ENCODE measurements around the gene KBTBD7. TPM values are rescaled to one million over a fixed set of nuclear protein-coding genes. Genes with fewer than 3 reads are reported as not detected.

Gene KBTBD7
- polyA plus RNA-seq, 1 of the 3 experiments (the other 2 are of a cell fraction) = 1.3 TPM

DNA sequence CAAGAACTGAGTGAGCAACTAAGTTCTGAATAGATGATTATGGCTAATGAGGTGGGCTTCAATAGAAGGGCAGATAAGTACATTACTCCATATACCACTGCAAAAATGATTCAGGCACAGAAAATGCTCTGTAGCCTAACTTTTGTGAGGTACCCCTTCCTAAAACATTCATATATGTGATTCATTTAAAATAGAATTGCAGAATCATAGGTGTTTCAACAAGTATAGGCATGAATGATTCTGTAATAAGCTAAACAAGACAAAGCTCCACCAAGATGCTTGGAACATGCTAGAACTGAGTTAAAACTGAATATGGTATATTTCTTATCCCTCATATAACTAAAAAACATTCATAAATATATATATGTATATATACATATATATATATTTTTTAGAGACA is 12.1 kb downstream of the KBTBD7 start:
- H3F3A ChIP-seq (replicated peaks; ENCODE audit: insufficient read depth) = no peaks in the 10 kb centered on the region
- no peaks in the 10 kb centered on the region for H3K36me3 ChIP-seq (replicated peaks in 1 of 2; ENCODE audit: control insufficient read depth in 1 of 2, insufficient read depth in 2 of 2, low read length in 1 of 2)
- H4K20me1 ChIP-seq (ENCODE audit: insufficient read depth) = no peaks in the 10 kb centered on the region
- ChIA-PET CTCF (no interaction called here), POLR2A (no interaction called here)
- H3K4me3 ChIP-seq (ENCODE audit: low read depth in 2 of 2, low read length in 1 of 2) = no peak overlapping the region
- H3K9ac ChIP-seq = no peak overlapping the region
- no peaks in the 10 kb centered on the region for H3K9me2 ChIP-seq
- H3K4me1 ChIP-seq (ENCODE audit: control insufficient read depth in 1 of 2, insufficient read depth in 2 of 2, low read depth in 1 of 2, low read length in 1 of 2) = no peaks in the 10 kb centered on the region
- no peaks in the 10 kb centered on the region for H3K9me3 ChIP-seq
- H3K27ac ChIP-seq (ENCODE audit: low read depth in 2 of 2, low read length in 1 of 2) = no peak overlapping the region
- no peak overlapping the region for H2AFZ ChIP-seq (ENCODE audit: low read depth)
- DNase-seq = no peak
- no peaks in the 10 kb centered on the region for H3K79me2 ChIP-seq (ENCODE audit: insufficient read depth)
- TF ChIP-seq, protein P1, sequence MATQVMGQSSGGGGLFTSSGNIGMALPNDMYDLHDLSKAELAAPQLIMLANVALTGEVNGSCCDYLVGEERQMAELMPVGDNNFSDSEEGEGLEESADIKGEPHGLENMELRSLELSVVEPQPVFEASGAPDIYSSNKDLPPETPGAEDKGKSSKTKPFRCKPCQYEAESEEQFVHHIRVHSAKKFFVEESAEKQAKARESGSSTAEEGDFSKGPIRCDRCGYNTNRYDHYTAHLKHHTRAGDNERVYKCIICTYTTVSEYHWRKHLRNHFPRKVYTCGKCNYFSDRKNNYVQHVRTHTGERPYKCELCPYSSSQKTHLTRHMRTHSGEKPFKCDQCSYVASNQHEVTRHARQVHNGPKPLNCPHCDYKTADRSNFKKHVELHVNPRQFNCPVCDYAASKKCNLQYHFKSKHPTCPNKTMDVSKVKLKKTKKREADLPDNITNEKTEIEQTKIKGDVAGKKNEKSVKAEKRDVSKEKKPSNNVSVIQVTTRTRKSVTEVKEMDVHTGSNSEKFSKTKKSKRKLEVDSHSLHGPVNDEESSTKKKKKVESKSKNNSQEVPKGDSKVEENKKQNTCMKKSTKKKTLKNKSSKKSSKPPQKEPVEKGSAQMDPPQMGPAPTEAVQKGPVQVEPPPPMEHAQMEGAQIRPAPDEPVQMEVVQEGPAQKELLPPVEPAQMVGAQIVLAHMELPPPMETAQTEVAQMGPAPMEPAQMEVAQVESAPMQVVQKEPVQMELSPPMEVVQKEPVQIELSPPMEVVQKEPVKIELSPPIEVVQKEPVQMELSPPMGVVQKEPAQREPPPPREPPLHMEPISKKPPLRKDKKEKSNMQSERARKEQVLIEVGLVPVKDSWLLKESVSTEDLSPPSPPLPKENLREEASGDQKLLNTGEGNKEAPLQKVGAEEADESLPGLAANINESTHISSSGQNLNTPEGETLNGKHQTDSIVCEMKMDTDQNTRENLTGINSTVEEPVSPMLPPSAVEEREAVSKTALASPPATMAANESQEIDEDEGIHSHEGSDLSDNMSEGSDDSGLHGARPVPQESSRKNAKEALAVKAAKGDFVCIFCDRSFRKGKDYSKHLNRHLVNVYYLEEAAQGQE (IDR thresholded peaks at IDR 0.05; ENCODE audit: low read depth, low read length) = no peak
- TF ChIP-seq CHD2 (IDR thresholded peaks at IDR 0.05; ENCODE audit: low read length, partially characterized antibody) (no peak), NRF1 (IDR thresholded peaks at IDR 0.05; ENCODE audit: low read depth, low read length) (no peak), FOXJ3 (CRISPR knock-in tag; IDR thresholded peaks at IDR 0.05) (no peak), FOXM1 (IDR thresholded peaks at IDR 0.05; ENCODE audit: low read depth) (no peak), POLR2AphosphoS5 (IDR thresholded peaks at IDR 0.05; ENCODE audit: low read depth, low read length) (no peak)
- TF ChIP-seq, protein P2, sequence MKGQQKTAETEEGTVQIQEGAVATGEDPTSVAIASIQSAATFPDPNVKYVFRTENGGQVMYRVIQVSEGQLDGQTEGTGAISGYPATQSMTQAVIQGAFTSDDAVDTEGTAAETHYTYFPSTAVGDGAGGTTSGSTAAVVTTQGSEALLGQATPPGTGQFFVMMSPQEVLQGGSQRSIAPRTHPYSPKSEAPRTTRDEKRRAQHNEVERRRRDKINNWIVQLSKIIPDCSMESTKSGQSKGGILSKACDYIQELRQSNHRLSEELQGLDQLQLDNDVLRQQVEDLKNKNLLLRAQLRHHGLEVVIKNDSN (IDR thresholded peaks at IDR 0.05; ENCODE audit: borderline replicate concordance, low read depth) = no peak
- H3K4me2 ChIP-seq = no peak overlapping the region
- no peaks in the 10 kb centered on the region for H3K27me3 ChIP-seq (ENCODE audit: insufficient read depth)

DNA sequence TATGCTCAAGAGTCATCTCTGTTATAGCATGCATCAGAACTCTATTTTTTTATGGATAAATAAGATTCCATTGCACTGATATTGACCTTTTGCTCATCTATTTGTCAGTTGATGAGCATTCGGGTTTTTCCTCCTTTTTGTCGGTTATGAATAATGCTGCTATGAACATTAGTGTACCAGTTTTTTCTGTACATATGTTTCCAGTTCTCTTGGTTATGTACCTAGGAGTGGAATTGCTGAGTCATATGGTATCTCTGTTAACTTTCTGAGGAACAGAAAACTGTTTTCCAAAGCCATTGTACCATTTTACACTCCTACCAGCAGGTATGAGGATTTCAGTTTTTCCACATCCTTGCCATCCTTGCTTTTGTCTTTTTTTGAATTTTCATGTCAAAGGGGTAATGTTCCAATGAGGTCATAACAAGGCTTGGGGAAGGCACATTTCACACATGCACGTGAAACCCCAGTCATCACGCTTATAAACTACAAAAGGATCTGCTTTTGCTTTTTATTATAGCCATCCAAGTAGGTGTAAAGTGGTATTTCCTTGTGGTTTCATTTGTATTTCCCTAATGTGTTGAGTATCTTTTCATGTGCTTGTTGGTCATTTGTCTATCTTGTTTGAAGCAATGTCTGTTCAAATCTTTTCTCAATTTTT is 14.6 kb downstream of the KBTBD7 start:
- no peak overlapping the region for H3K9ac ChIP-seq
- no peak for DNase-seq
- POLR2A ChIA-PET = no interaction called here
- TF ChIP-seq GABPA (IDR thresholded peaks at IDR 0.05; ENCODE audit: low read depth) (no peak), MXI1 (IDR thresholded peaks at IDR 0.05; ENCODE audit: low read depth, low read length) (no peak), TCF12 (IDR thresholded peaks at IDR 0.05) (peak; percentile 53), NRF1 (IDR thresholded peaks at IDR 0.05; ENCODE audit: low read depth, low read length) (no peak), RCOR1 (IDR thresholded peaks at IDR 0.05; ENCODE audit: low read length) (no peak), FOXJ3 (CRISPR knock-in tag; IDR thresholded peaks at IDR 0.05) (no peak), YY1 (IDR thresholded peaks at IDR 0.05; ENCODE audit: low read depth) (no peak), RXRA (IDR thresholded peaks at IDR 0.05; ENCODE audit: borderline replicate concordance, low read depth) (peak; percentile 24; the same call in 1 of the 2 replicates), EZH2phosphoT487 (IDR thresholded peaks at IDR 0.05; ENCODE audit: borderline replicate concordance, low read depth) (no peak), EP300 (IDR thresholded peaks at IDR 0.05; ENCODE audit: borderline replicate concordance in 1 of 2, low read depth in 1 of 2, low read length in 1 of 2) (peak in 1 of 2 experiments; percentile 26; a peak in 1 of 4 replicates), FOXM1 (IDR thresholded peaks at IDR 0.05; ENCODE audit: low read depth) (no peak)
- TF ChIP-seq, protein P3, sequence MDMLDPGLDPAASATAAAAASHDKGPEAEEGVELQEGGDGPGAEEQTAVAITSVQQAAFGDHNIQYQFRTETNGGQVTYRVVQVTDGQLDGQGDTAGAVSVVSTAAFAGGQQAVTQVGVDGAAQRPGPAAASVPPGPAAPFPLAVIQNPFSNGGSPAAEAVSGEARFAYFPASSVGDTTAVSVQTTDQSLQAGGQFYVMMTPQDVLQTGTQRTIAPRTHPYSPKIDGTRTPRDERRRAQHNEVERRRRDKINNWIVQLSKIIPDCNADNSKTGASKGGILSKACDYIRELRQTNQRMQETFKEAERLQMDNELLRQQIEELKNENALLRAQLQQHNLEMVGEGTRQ (IDR thresholded peaks at IDR 0.05; ENCODE audit: borderline replicate concordance, low read depth, low read length) = no peak
- TF ChIP-seq, protein P1 (IDR thresholded peaks at IDR 0.05; ENCODE audit: low read depth, low read length) = no peak

More for the DNA sequence above, 14.6 kb downstream of the KBTBD7 start:
- no peaks in the 10 kb centered on the region for H4K20me1 ChIP-seq (ENCODE audit: insufficient read depth)
- H3F3A ChIP-seq (replicated peaks; ENCODE audit: insufficient read depth) = no peaks in the 10 kb centered on the region
- H3K9me2 ChIP-seq = no peaks in the 10 kb centered on the region
- H3K36me3 ChIP-seq (replicated peaks in 1 of 2; ENCODE audit: control insufficient read depth in 1 of 2, insufficient read depth in 2 of 2, low read length in 1 of 2) = no peaks in the 10 kb centered on the region
- 0 out of 2 replicates have a peak, but pooled peaks cover 6% of the 10 kb centered on the region for H3K9me3 ChIP-seq
- no peaks in the 10 kb centered on the region for H3K27me3 ChIP-seq (ENCODE audit: insufficient read depth)
- no peak overlapping the region for H3K4me2 ChIP-seq
- 0 out of 4 replicates have a peak overlapping the region, but pooled peaks of 1 of the 2 experiments have one; percentile 3 for H3K27ac ChIP-seq (ENCODE audit: low read depth in 2 of 2, low read length in 1 of 2)
- H3K4me3 ChIP-seq (ENCODE audit: low read depth in 2 of 2, low read length in 1 of 2) = no peak overlapping the region
- CTCF ChIA-PET = no interaction called here
- H3K79me2 ChIP-seq (ENCODE audit: insufficient read depth) = no peaks in the 10 kb centered on the region
- 60% methylated on average over 4 of the region's 4 CpGs for WGBS (ENCODE audit: low lambda C conversion rate)
- no peaks in the 10 kb centered on the region for H3K4me1 ChIP-seq (ENCODE audit: control insufficient read depth in 1 of 2, insufficient read depth in 2 of 2, low read depth in 1 of 2, low read length in 1 of 2)
- 0 out of 2 replicates have a peak overlapping the region, but pooled peaks have one; percentile 19 for H2AFZ ChIP-seq (ENCODE audit: low read depth)
